OCI-LY1 (cell line): ENCODE results near the gene NFKBIB.

Experiments
- H2AFZ ChIP-seq: fragments of 200-600 bp; sonication (generic), shearing (Covaris generic); 2 replicates; pipeline ENCODE4 v1.6.0; 2014; ENCODE audit warnings: antibody characterized with exemption, mild to moderate bottlenecking, low read length
- H3F3A ChIP-seq: fragments of 200-600 bp; sonication (generic), shearing (Covaris generic); 2 replicates; pipeline ENCODE4 v1.6.0; 2014; ENCODE audit warnings: mild to moderate bottlenecking, antibody characterized with exemption, low read length, moderate library complexity; ENCODE audit not compliant: insufficient read depth
- H3K27ac ChIP-seq: fragments of 200-600 bp; sonication (generic); 2 replicates; pipeline ENCODE4 v1.5.1; 2014; ENCODE audit warnings: low read length, mixed run types, mild to moderate bottlenecking, low read depth; ENCODE audit not compliant: poor library complexity, severe bottlenecking
- H3K27me3 ChIP-seq: fragments of 200-600 bp; sonication (generic); 2 replicates; pipeline ENCODE4 v1.6.0; 2014; ENCODE audit warnings: antibody characterized with exemption, mild to moderate bottlenecking, low read length, moderate library complexity; ENCODE audit not compliant: insufficient read depth
- H3K36me3 ChIP-seq: fragments of 200-600 bp; sonication (generic); 2 replicates; pipeline ENCODE4 v1.6.1; 2014; ENCODE audit warnings: mild to moderate bottlenecking, antibody characterized with exemption, low read length, moderate library complexity, mixed read lengths; ENCODE audit not compliant: insufficient read depth
- H3K4me1 ChIP-seq: fragments of 200-600 bp; sonication (generic); 2 replicates; pipeline ENCODE4 v1.5.1; 2014; ENCODE audit warnings: mild to moderate bottlenecking, low read length, moderate library complexity; ENCODE audit not compliant: insufficient read depth, severe bottlenecking
- H3K4me2 ChIP-seq: fragments of 200-600 bp; sonication (generic), shearing (Covaris generic); 2 replicates; pipeline ENCODE4 v1.6.1; 2014; ENCODE audit warnings: low read length
- H3K4me3 ChIP-seq: fragments of 200-600 bp; sonication (generic); 2 replicates; pipeline ENCODE4 v1.5.1; 2014; ENCODE audit warnings: low read length, low read depth, mild to moderate bottlenecking, mixed read lengths; ENCODE audit not compliant: poor library complexity, severe bottlenecking
- H3K79me2 ChIP-seq: fragments of 200-600 bp; shearing (Covaris generic); 2 replicates; pipeline ENCODE4 v1.6.1; 2016; ENCODE audit warnings: mixed run types, low read length, mixed read lengths; ENCODE audit not compliant: insufficient read depth
- H3K9ac ChIP-seq: fragments of 200-600 bp; sonication (generic), shearing (Covaris generic); 2 replicates; pipeline ENCODE4 v1.6.1; 2014; ENCODE audit warnings: mild to moderate bottlenecking, low read length, mixed read lengths
- H3K9me2 ChIP-seq: fragments of 200-600 bp; sonication (generic), shearing (Covaris generic); 2 replicates; pipeline ENCODE4 v1.6.1; 2014; ENCODE audit warnings: low read depth, mild to moderate bottlenecking, low read length, mixed read lengths
- H3K9me3 ChIP-seq: fragments of 200-600 bp; shearing (Covaris generic); 2 replicates; pipeline ENCODE4 v1.6.1; 2014; ENCODE audit warnings: low read length, mixed read lengths
- H4K20me1 ChIP-seq: fragments of 200-600 bp; sonication (generic), shearing (Covaris generic); 2 replicates; pipeline ENCODE4 v1.6.0; 2016; ENCODE audit warnings: mild to moderate bottlenecking, low read length; ENCODE audit not compliant: insufficient read depth
- CTCF ChIP-seq: fragments of 200-600 bp; sonication (generic), shearing (Covaris generic); IDR thresholded peaks from 2 replicates; pipeline ENCODE4 v1.5.1; 2017; ENCODE audit warnings: mild to moderate bottlenecking, antibody characterized with exemption, low read length, moderate library complexity, mixed read lengths
- EZH2 ChIP-seq: fragments of 200-600 bp; sonication (generic), shearing (Covaris generic); IDR thresholded peaks from 2 replicates; pipeline ENCODE4 v1.8.0; 2017; ENCODE audit warnings: borderline replicate concordance, mixed run types, mild to moderate bottlenecking, antibody characterized with exemption, low read length, moderate library complexity, mixed read lengths

NFKBIB gene

GRCh38 chr19:38912600-38913514, 13.1 kb downstream of the NFKBIB start:
- Histone ChIP-seq H4K20me1 (no peaks in the 10 kb centered on the region), H3K27me3 (no peaks in the 10 kb centered on the region), H3F3A (no peaks in the 10 kb centered on the region), H3K4me3 (no peak overlapping the region), H2AFZ (no peak overlapping the region), H3K9ac (no peak overlapping the region), H3K9me2 (no peaks in the 10 kb centered on the region), H3K4me2 (no peak overlapping the region), H3K4me1 (no peaks in the 10 kb centered on the region), H3K79me2 (no peaks in the 10 kb centered on the region), H3K9me3 (no peaks in the 10 kb centered on the region), H3K36me3 (peaks cover 12% of the 10 kb centered on the region), H3K27ac (no peak overlapping the region)
- TF ChIP-seq EZH2 (no peak), CTCF (no peak)

- Histone ChIP-seq H4K20me1 (no peaks in the 10 kb centered on the region), H3K9ac (no peak overlapping the region), H3K79me2 (no peaks in the 10 kb centered on the region), H3K36me3 (0 out of 2 replicates have a peak, but pooled peaks cover 4% of the 10 kb centered on the region), H3K27me3 (no peaks in the 10 kb centered on the region), H2AFZ (no peak overlapping the region), H3K9me2 (no peaks in the 10 kb centered on the region), H3K4me3 (no peak overlapping the region), H3K27ac (no peak overlapping the region), H3K4me2 (no peak overlapping the region), H3F3A (no peaks in the 10 kb centered on the region), H3K9me3 (no peaks in the 10 kb centered on the region), H3K4me1 (no peaks in the 10 kb centered on the region)
- TF ChIP-seq EZH2 (no peak), CTCF (no peak)
Observed at GRCh38 chr19:38913958-38914357, 14.2 kb downstream of the NFKBIB start.

- no peaks in the 10 kb centered on the region for H3K9me2 ChIP-seq
- no peak for TF ChIP-seq EZH2
- no peak for TF ChIP-seq CTCF
- no peak overlapping the region for H3K4me3 ChIP-seq
- no peaks in the 10 kb centered on the region for H3F3A ChIP-seq
- no peak overlapping the region for H3K4me2 ChIP-seq
- H3K9ac ChIP-seq: no peak overlapping the region
- no peak overlapping the region for H2AFZ ChIP-seq
- H4K20me1 ChIP-seq: no peaks in the 10 kb centered on the region
- no peaks in the 10 kb centered on the region for H3K79me2 ChIP-seq
- H3K4me1 ChIP-seq: no peaks in the 10 kb centered on the region
- no peak overlapping the region for H3K27ac ChIP-seq
- H3K36me3 ChIP-seq: peaks cover 3% of the 10 kb centered on the region; the same call in 1 of the 2 replicates
- no peaks in the 10 kb centered on the region for H3K9me3 ChIP-seq
- no peaks in the 10 kb centered on the region for H3K27me3 ChIP-seq
Observed at GRCh38 chr19:38915329-38916321, 15.9 kb downstream of the NFKBIB start.
